ENCODE measurements around the gene PDE4D. TPM values are rescaled to one million over a fixed set of nuclear protein-coding genes. Genes with fewer than 3 reads are reported as not detected.

Gene PDE4D
- total RNA-seq, 1 experiment from 2014 or later: 11.6 TPM

DNA sequence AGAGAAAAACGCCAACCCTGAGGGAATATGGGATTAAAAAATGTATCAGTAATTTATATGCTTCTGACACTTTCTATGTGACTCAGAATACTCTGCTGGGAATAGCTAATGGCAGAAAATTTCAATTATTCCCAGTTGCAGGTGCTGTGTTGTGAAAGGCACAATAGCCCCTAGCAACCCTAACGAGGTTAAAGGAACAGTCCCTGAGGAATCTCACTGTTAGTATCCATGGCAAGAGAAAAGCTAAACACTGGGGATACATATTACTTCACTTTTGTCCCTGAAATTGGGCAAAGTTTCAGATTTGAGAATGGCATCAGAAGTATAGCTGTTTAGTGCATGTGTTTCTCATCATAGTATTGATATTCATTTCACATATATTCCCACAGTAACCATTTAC is 755.7 kb downstream of the PDE4D start:
- intact Hi-C loops (cut with micrococcal nuclease; ENCODE audit: unreplicated experiment): no loop called here
- no TSS peak for BruUV-seq (replicated peaks)
- no peaks in the 10 kb centered on the region for H3K4me1 Mint-ChIP-seq (ENCODE audit: low read depth, unreplicated experiment)
- H3K36me3 Mint-ChIP-seq (ENCODE audit: insufficient read depth, unreplicated experiment): no peaks in the 10 kb centered on the region
- no peaks in the 10 kb centered on the region for H3K9me3 Mint-ChIP-seq (ENCODE audit: low read depth, unreplicated experiment)
- H3K27ac Mint-ChIP-seq (ENCODE audit: unreplicated experiment): no peak overlapping the region
- CTCF ChIA-PET: interaction anchor here (0.6 kb wide), 1 partner anchor 37 kb away, joined by 6 read pairs; no protein-coding TSS in a partner anchor
- H3K27me3 Mint-ChIP-seq (ENCODE audit: unreplicated experiment): no peaks in the 10 kb centered on the region
- DNase-seq: no peak
- TF ChIP-seq, protein P1, sequence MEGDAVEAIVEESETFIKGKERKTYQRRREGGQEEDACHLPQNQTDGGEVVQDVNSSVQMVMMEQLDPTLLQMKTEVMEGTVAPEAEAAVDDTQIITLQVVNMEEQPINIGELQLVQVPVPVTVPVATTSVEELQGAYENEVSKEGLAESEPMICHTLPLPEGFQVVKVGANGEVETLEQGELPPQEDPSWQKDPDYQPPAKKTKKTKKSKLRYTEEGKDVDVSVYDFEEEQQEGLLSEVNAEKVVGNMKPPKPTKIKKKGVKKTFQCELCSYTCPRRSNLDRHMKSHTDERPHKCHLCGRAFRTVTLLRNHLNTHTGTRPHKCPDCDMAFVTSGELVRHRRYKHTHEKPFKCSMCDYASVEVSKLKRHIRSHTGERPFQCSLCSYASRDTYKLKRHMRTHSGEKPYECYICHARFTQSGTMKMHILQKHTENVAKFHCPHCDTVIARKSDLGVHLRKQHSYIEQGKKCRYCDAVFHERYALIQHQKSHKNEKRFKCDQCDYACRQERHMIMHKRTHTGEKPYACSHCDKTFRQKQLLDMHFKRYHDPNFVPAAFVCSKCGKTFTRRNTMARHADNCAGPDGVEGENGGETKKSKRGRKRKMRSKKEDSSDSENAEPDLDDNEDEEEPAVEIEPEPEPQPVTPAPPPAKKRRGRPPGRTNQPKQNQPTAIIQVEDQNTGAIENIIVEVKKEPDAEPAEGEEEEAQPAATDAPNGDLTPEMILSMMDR (IDR thresholded peaks at IDR 0.05; ENCODE audit: unreplicated experiment): no peak
- H3K4me3 Mint-ChIP-seq (ENCODE audit: low read depth, unreplicated experiment): no peak overlapping the region

DNA sequence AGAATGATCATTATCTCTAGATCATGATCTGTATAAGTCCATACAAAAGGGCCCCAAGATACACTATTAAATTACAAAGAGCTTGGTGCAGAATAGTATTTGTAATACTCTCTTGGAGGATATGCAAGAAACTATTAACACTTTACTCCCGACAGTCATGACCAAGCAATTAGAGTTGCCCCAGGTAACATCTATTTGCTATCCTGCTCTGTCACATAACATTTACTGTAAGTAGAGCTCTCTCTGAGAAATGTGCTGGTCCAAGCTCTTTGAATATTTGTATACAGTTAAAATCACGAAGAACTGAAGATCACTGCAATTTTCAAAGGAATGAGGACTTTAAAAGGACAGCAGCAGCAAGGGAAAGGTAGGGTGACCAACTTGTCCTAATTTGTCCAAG is 757.0 kb downstream of the PDE4D start:
- H3K4me3 Mint-ChIP-seq (ENCODE audit: low read depth, unreplicated experiment): no peak overlapping the region
- no peaks in the 10 kb centered on the region for H3K36me3 Mint-ChIP-seq (ENCODE audit: insufficient read depth, unreplicated experiment)
- DNase-seq: no peak
- intact Hi-C loops (cut with micrococcal nuclease; ENCODE audit: unreplicated experiment): no loop called here
- H3K4me1 Mint-ChIP-seq (ENCODE audit: low read depth, unreplicated experiment): no peaks in the 10 kb centered on the region
- CTCF ChIA-PET: no interaction called here
- no TSS peak for BruUV-seq (replicated peaks)
- no peak overlapping the region for H3K27ac Mint-ChIP-seq (ENCODE audit: unreplicated experiment)
- no peaks in the 10 kb centered on the region for H3K27me3 Mint-ChIP-seq (ENCODE audit: unreplicated experiment)
- TF ChIP-seq, protein P1 (IDR thresholded peaks at IDR 0.05; ENCODE audit: unreplicated experiment): no peak
- H3K9me3 Mint-ChIP-seq (ENCODE audit: low read depth, unreplicated experiment): no peaks in the 10 kb centered on the region

DNA sequence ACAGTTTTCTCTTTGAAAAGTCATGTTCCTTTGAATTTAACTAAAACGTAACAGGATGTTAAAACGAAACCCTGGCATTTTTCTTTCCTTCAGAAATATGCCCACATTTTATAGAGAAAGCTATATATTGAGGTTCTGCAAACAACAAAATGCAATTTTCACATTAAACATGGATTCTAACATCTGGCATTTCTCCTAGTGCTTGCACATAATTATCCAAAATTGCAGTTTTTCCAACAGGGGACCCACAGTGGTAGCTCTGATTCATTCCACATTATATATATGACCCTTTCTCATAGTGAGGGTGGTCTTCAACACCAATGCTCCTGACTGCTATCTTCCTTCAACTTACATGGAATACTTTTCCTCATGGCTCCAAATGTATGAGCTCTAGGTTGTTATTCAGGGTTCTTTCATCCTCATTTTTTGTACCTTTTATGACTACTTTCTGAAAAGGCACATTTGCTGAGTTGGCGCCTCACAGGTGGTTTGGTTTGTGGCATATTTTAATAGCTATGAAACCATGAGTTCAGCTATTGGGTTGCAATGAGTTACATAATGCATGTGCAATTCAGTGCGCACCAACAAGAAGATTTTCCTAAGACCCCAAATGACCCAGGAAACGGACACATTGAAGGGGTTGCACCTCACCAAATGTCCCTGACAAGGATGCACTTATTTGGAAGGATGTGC is 758.9 kb downstream of the PDE4D start:
- CTCF ChIA-PET: interaction anchor here (0.7 kb wide), 1 partner anchor 41 kb away, joined by 3 read pairs; no protein-coding TSS in a partner anchor
- no peaks in the 10 kb centered on the region for H3K36me3 Mint-ChIP-seq (ENCODE audit: insufficient read depth, unreplicated experiment)
- no peak overlapping the region for H3K4me3 Mint-ChIP-seq (ENCODE audit: low read depth, unreplicated experiment)
- H3K27ac Mint-ChIP-seq (ENCODE audit: unreplicated experiment): no peak overlapping the region
- TF ChIP-seq, protein P1 (IDR thresholded peaks at IDR 0.05; ENCODE audit: unreplicated experiment): no peak
- no peak for DNase-seq
- BruUV-seq (replicated peaks): no TSS peak
- intact Hi-C loops (cut with micrococcal nuclease; ENCODE audit: unreplicated experiment): no loop called here
- H3K9me3 Mint-ChIP-seq (ENCODE audit: low read depth, unreplicated experiment): no peaks in the 10 kb centered on the region
- no peaks in the 10 kb centered on the region for H3K27me3 Mint-ChIP-seq (ENCODE audit: unreplicated experiment)
- no peaks in the 10 kb centered on the region for H3K4me1 Mint-ChIP-seq (ENCODE audit: low read depth, unreplicated experiment)

DNA sequence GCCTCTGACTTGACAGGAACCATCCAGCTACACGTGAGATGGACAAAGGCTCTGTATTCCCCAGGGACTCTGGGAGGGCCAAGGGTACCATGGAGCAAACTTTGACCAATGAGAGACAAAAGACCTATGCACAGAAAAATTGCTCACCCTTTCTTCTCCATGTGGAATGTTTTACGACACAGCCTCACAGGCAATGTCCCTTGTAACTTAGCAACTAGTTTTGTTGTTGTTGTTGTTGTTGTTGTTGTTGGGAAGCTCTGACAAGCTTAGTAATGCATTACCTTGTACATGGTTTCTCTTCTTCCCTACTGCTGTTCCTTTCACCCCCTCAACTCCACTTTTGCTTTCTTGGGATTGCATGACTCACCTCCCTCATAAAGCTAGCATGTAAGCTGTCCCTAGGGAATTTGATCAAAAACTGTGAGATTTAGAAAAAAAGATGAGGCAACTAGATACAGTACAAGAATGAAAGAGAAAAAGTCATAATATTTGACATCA is 759.7 kb downstream of the PDE4D start:
- intact Hi-C loops (cut with micrococcal nuclease; ENCODE audit: unreplicated experiment): no loop called here
- CTCF ChIA-PET: interaction anchor here (0.5 to 0.7 kb wide), 3 partner anchors 42 to 1597 kb away, joined by 3 to 4 read pairs (median 3); no protein-coding TSS in a partner anchor
- TF ChIP-seq, protein P1 (IDR thresholded peaks at IDR 0.05; ENCODE audit: unreplicated experiment): no peak
- no peak overlapping the region for H3K4me3 Mint-ChIP-seq (ENCODE audit: low read depth, unreplicated experiment)
- no peaks in the 10 kb centered on the region for H3K4me1 Mint-ChIP-seq (ENCODE audit: low read depth, unreplicated experiment)
- BruUV-seq (replicated peaks): no TSS peak
- no peaks in the 10 kb centered on the region for H3K27me3 Mint-ChIP-seq (ENCODE audit: unreplicated experiment)
- no peak overlapping the region for H3K27ac Mint-ChIP-seq (ENCODE audit: unreplicated experiment)
- H3K36me3 Mint-ChIP-seq (ENCODE audit: insufficient read depth, unreplicated experiment): no peaks in the 10 kb centered on the region
- DNase-seq: no peak
- no peaks in the 10 kb centered on the region for H3K9me3 Mint-ChIP-seq (ENCODE audit: low read depth, unreplicated experiment)

All from Calu3 (cell line).